Smooth muscle cell (in vitro differentiated cells): ENCODE results near the gene MMD2. TPM values are rescaled to one million over a fixed set of nuclear protein-coding genes. Genes with fewer than 3 reads are reported as not detected.
A peak's percentile ranks its signal among the peaks of the same experiment; 100 is the strongest.

ENCODE experiments used
- DNase-seq: peaks from one replicate; lab custom pipeline; 2025; ENCODE audit not compliant: unreplicated experiment; lab: John Stamatoyannopoulos, UW
- H2AFZ ChIP-seq: fragments of 200-600 bp; sonication (generic); 2 replicates; pipeline ENCODE4 v1.6.0; 2016; ENCODE audit warnings: antibody characterized with exemption, low read depth, mild to moderate bottlenecking
- H3F3A ChIP-seq: fragments of 200-600 bp; sonication (generic); 2 replicates; pipeline ENCODE4 v1.6.0; 2017; ENCODE audit warnings: antibody characterized with exemption, low read depth
- H3K27ac ChIP-seq: fragments of 200-600 bp; sonication (generic); 2 replicates; pipeline ENCODE4 v1.5.1; 2016; ENCODE audit warnings: low read depth, mild to moderate bottlenecking
- H3K27me3 ChIP-seq: fragments of 200-600 bp; sonication (generic); 2 replicates; pipeline ENCODE4 v1.6.1; 2016; ENCODE audit warnings: low read depth, mild to moderate bottlenecking
- H3K36me3 ChIP-seq: fragments of 200-600 bp; sonication (generic); 2 replicates; pipeline ENCODE4 v1.5.1; 2016; ENCODE audit warnings: low read depth
- H3K4me1 ChIP-seq: fragments of 200-600 bp; sonication (generic); 2 replicates; pipeline ENCODE4 v1.5.1; 2016; ENCODE audit warnings: low read depth
- H3K4me2 ChIP-seq: fragments of 200-600 bp; sonication (generic); 2 replicates; pipeline ENCODE4 v1.6.0; 2016; ENCODE audit warnings: mild to moderate bottlenecking
- H3K4me3 ChIP-seq: fragments of 200-600 bp; sonication (generic); 2 replicates; pipeline ENCODE4 v1.5.1; 2016; ENCODE audit warnings: mild to moderate bottlenecking
- H3K79me2 ChIP-seq: fragments of 200-600 bp; sonication (generic); 2 replicates; pipeline ENCODE4 v1.6.0; 2016; ENCODE audit warnings: low read depth, mild to moderate bottlenecking
- H3K9ac ChIP-seq: fragments of 200-600 bp; sonication (generic); 2 replicates; pipeline ENCODE4 v1.6.0; 2016; ENCODE audit warnings: low read depth
- H3K9me3 ChIP-seq: fragments of 200-600 bp; sonication (generic); replicated peaks from 2 replicates; pipeline ENCODE4 v1.5.1; 2016; ENCODE audit warnings: low read depth
- H4K20me1 ChIP-seq: fragments of 200-600 bp; sonication (generic); 2 replicates; pipeline ENCODE4 v1.6.0; 2016; ENCODE audit warnings: low read depth
- CTCF ChIP-seq: fragments of 200-600 bp; sonication (generic); IDR thresholded peaks from 2 replicates; pipeline ENCODE4 v1.5.1; 2017; ENCODE audit warnings: borderline replicate concordance, mild to moderate bottlenecking, antibody characterized with exemption; ENCODE audit not compliant: insufficient read depth, poor library complexity, severe bottlenecking
- WGBS: methylation state at CpG from one replicate; pipeline ENCODE4 v1.1.7; 2016; ENCODE audit warnings: low lambda C conversion rate; 5-methylcytosine and 5-hydroxymethylcytosine counted together
- polyA plus RNA-seq: library from polyadenylated mRNA; unstranded; fragments of >200 nt; fragmentation: Nextera tagmentation; extraction: Ambion mirVana; gene quantifications from 2 replicates; pipeline ENCODE4 v1.2.1, GENCODE V29; 2016
- total RNA-seq: library from RNA; depleted of rRNA; stranded (reverse); fragments of >200 nt; gene quantifications from 2 replicates; pipeline ENCODE4 v1.2.3, GENCODE V29; 2014

Gene MMD2
- total and polyA plus RNA-seq, 2 experiments from 2014 or later: not detected

GRCh38 chr7:4876586-4876985 lies 82.4 kb downstream of the MMD2 start:
- no peak overlapping the region for H3K27ac ChIP-seq
- no peak for TF ChIP-seq CTCF
- H3K9me3 ChIP-seq: no peaks in the 10 kb centered on the region
- H3K4me2 ChIP-seq: no peak overlapping the region
- no peak overlapping the region for H3K9ac ChIP-seq
- H3F3A ChIP-seq: peaks cover 17% of the 10 kb centered on the region
- no peaks in the 10 kb centered on the region for H4K20me1 ChIP-seq
- DNase-seq: no peak
- H3K36me3 ChIP-seq: no peaks in the 10 kb centered on the region
- peaks cover 6% of the 10 kb centered on the region for H3K79me2 ChIP-seq
- H3K4me3 ChIP-seq: no peak overlapping the region
- H3K27me3 ChIP-seq: no peaks in the 10 kb centered on the region
- H2AFZ ChIP-seq: no peak overlapping the region
- 97% methylated on average over 18 of the region's 18 CpGs for WGBS
- peaks cover 9% of the 10 kb centered on the region for H3K4me1 ChIP-seq

- peaks cover 6% of the 10 kb centered on the region for H3K79me2 ChIP-seq
- peaks cover 19% of the 10 kb centered on the region for H3K4me1 ChIP-seq
- no peaks in the 10 kb centered on the region for H3K27me3 ChIP-seq
- TF ChIP-seq CTCF: no peak
- no peaks in the 10 kb centered on the region for H3K9me3 ChIP-seq
- WGBS: 96% methylated on average over 15 of the region's 15 CpGs
- peaks cover 15% of the 10 kb centered on the region for H3F3A ChIP-seq
- no peak overlapping the region for H3K27ac ChIP-seq
- no peak overlapping the region for H2AFZ ChIP-seq
- no peak overlapping the region for H3K9ac ChIP-seq
- no peaks in the 10 kb centered on the region for H3K36me3 ChIP-seq
- no peaks in the 10 kb centered on the region for H4K20me1 ChIP-seq
- no peak for DNase-seq
- no peak overlapping the region for H3K4me3 ChIP-seq
- no peak overlapping the region for H3K4me2 ChIP-seq
Measured at GRCh38 chr7:4875391-4875790, 83.6 kb downstream of the MMD2 start.

DNA sequence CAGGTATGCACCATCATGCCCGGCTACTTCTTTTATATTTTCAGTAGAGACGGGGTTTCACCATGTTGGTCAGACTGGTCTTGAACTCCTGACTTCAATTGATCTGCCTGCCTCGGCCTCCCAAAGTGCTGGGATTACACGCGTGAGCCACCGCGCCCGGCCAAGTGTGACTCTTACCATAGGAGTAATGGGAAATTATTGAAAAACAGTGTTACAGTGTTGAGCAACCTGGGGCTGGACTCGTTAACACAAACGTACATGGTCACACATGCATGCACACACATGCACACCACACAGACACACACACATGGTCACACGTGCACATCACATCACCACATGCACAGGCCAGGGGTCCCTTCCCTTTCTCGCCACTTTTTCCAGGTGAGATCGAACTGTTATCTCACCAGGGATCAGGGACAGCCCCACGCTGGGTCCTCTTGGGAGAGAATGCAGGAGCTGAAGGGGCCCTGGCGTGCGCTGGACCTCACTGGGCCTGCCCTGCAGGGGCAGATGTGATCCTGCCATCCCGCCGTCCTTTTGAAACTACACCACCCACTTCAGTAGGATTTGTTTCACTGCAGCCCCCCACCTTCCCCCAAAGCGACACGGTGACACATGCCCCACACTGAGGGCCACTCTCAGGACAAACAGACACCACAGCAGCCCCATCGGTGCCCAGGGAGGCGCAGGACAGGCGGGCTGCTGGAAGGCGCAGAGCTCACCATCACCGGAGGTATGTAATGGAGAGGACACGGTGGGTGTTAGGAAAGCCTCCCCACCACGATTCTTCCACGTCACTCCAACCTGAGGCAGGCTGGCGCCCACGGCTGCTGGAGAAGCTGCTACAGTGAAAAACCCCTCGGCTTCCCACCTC lies 85.7 kb downstream of the MMD2 start:
- no peak for DNase-seq
- Histone ChIP-seq H3F3A (peaks cover 15% of the 10 kb centered on the region), H3K36me3 (no peaks in the 10 kb centered on the region), H3K27me3 (no peaks in the 10 kb centered on the region), H3K9me3 (no peaks in the 10 kb centered on the region), H3K9ac (no peak overlapping the region), H3K79me2 (peaks cover 14% of the 10 kb centered on the region), H3K4me3 (no peak overlapping the region), H3K4me1 (peaks cover 16% of the 10 kb centered on the region), H3K4me2 (peak overlapping the region; percentile 77), H3K27ac (peak overlapping the region; percentile 72), H4K20me1 (no peaks in the 10 kb centered on the region), H2AFZ (no peak overlapping the region)
- no peak for TF ChIP-seq CTCF
- 88% methylated on average over 31 of the region's 31 CpGs for WGBS
